Neural progenitor cell (in vitro differentiated cells): ENCODE data around the gene CGB1.

Source experiments
- CTCF ChIP-seq: fragments of 200-600 bp; sonication (generic); IDR thresholded peaks from 2 replicates; pipeline ENCODE4 v1.5.1; 2017; ENCODE audit warnings: antibody characterized with exemption, mild to moderate bottlenecking
- EZH2 ChIP-seq: fragments of 200-600 bp; sonication (generic); IDR thresholded peaks from 2 replicates; pipeline ENCODE4 v1.6.1; 2017; ENCODE audit warnings: antibody characterized with exemption, mild to moderate bottlenecking, moderate library complexity
- EZH2phosphoT487 ChIP-seq: fragments of 200-600 bp; sonication (generic); IDR thresholded peaks from 2 replicates; pipeline ENCODE4 v1.6.1; 2017; ENCODE audit warnings: antibody characterized with exemption

- TF ChIP-seq CTCF (no peak), EZH2 (no peak), EZH2phosphoT487 (peak; percentile 12)
Measured at GRCh38 chr19:49064768-49065611, 28.3 kb upstream of the CGB1 start, which contains the start of gene NTF4.
